Esophagus squamous epithelium (tissue), 5 donors: ENCODE results near the gene OSTM1. TPM values are rescaled to one million over a fixed set of nuclear protein-coding genes. Genes with fewer than 3 reads are reported as not detected.
"Not testable (repeated sequence)": the region's sequence is repeated elsewhere in the genome, so short reads cannot be mapped to it uniquely, and the experiment has no call there.

Experiments
- DNase-seq: peaks from one replicate; lab custom pipeline; 2025; lab: John Stamatoyannopoulos, UW
- H3K27ac ChIP-seq, 4 donors: fragments of 200-600 bp; sonication (generic); one replicate each; pipeline ENCODE4 v1.5.1; 2016 to 2019; ENCODE audit warnings: mild to moderate bottlenecking in 1 of 4
- H3K27me3 ChIP-seq, 4 donors: fragments of 200-600 bp; sonication (generic); 1 replicate in 3 of 4; 2 replicates in 1 of 4; pipeline versions ENCODE4 v1.5.1 to v1.6.0; 2017 to 2021; ENCODE audit warnings: antibody characterized with exemption in 1 of 4
- H3K36me3 ChIP-seq, 3 donors: fragments of 200-600 bp; sonication (generic); one replicate each; pipeline ENCODE4 v1.5.1; 2016 to 2019
- H3K4me1 ChIP-seq, 3 donors: fragments of 200-600 bp; sonication (generic); one replicate each; pipeline ENCODE4 v1.5.1; 2017 to 2019
- H3K4me3 ChIP-seq, 4 donors: fragments of 200-600 bp; sonication (generic); 1 replicate in 3 of 4; 2 replicates in 1 of 4; pipeline ENCODE4 v1.5.1; 2016 to 2019; ENCODE audit warnings: mild to moderate bottlenecking in 2 of 4, moderate library complexity in 1 of 4
- H3K9me3 ChIP-seq, 3 donors: fragments of 200-600 bp; sonication (generic); one replicate each; pipeline ENCODE4 v1.5.1; 2016 to 2019
- CTCF ChIP-seq, 6 experiments: fragments of 450-650 bp in 4 of 6; fragments of 200-600 bp in 2 of 6; sonication (generic) in 2 of 6; IDR thresholded peaks; one replicate each; pipeline ENCODE4 v1.5.1; 2016 to 2019; ENCODE audit warnings: antibody characterized with exemption in 6 of 6, mild to moderate bottlenecking in 4 of 6, moderate library complexity in 4 of 6
- POLR2A ChIP-seq, 4 donors: fragments of 450-650 bp; IDR thresholded peaks; one replicate each; pipeline ENCODE4 v1.6.1; 2017; ENCODE audit warnings: antibody characterized with exemption in 4 of 4, mild to moderate bottlenecking in 4 of 4, moderate library complexity in 3 of 4
- WGBS, 2 donors: methylation state at CpG; one replicate each; pipeline ENCODE4 v1.1.5; 2018; 5-methylcytosine and 5-hydroxymethylcytosine counted together
- intact Hi-C: fragments of 100-400 bp; cut with DNase I; formaldehyde crosslinking; loops from one replicate; pipeline ENCODE4 v1.15.0; 2022
- total RNA-seq, 4 donors: library from RNA; depleted of rRNA; stranded (reverse); fragments of >200 nt; gene quantifications; one replicate each; pipeline ENCODE4 v1.1.0, GENCODE V29; 2016
- donor health status: DM: yes; HTN: yes; CAD: no.

The OSTM1 gene
- total RNA-seq, 4 donors from 2014 or later: 12.6 to 27.1 (median 14.7) TPM

- TF ChIP-seq POLR2A (IDR thresholded peaks at IDR 0.05): no peak
- TF ChIP-seq CTCF (IDR thresholded peaks at IDR 0.05): no peak
- intact Hi-C loops: no loop called here
- Histone ChIP-seq H3K4me3 (no peak overlapping the region), H3K36me3 (peaks cover 0 to 9% (median 0%) of the 10 kb centered on the region in 3 donors), H3K4me1 (no peaks in the 10 kb centered on the region), H3K27ac (no peak overlapping the region), H3K27me3 (no peaks in the 10 kb centered on the region), H3K9me3 (no peaks in the 10 kb centered on the region)
- 75 to 78% methylated on average over 6 of the region's 6 CpGs for WGBS, 2 donors
- DNase-seq: no peak
Observed at GRCh38 chr6:108029226-108029921, 45.2 kb downstream of the OSTM1 start.

- no peak for DNase-seq
- Histone ChIP-seq H3K9me3 (no peaks in the 10 kb centered on the region), H3K27ac (no peak overlapping the region), H3K27me3 (no peaks in the 10 kb centered on the region), H3K36me3 (no peaks in the 10 kb centered on the region), H3K4me3 (no peak overlapping the region), H3K4me1 (no peaks in the 10 kb centered on the region)
- WGBS, 2 donors: 35 to 80% methylated on average over 1 to 3 of the region's 3 CpGs
- intact Hi-C loops: no loop called here
- TF ChIP-seq POLR2A (IDR thresholded peaks at IDR 0.05) (no peak), CTCF (IDR thresholded peaks at IDR 0.05) (no peak)
Observed at GRCh38 chr6:108027594-108027993, 46.9 kb downstream of the OSTM1 start.

- intact Hi-C loops: no loop called here
- H3K27ac ChIP-seq: no peak overlapping the region
- TF ChIP-seq CTCF (IDR thresholded peaks at IDR 0.05) (no peak), POLR2A (IDR thresholded peaks at IDR 0.05) (no peak)
- H3K9me3 ChIP-seq: no peaks in the 10 kb centered on the region
- H3K4me3 ChIP-seq: no peak overlapping the region
- DNase-seq: no peak
- no peaks in the 10 kb centered on the region for H3K27me3 ChIP-seq
- no peaks in the 10 kb centered on the region for H3K36me3 ChIP-seq
- no peaks in the 10 kb centered on the region for H3K4me1 ChIP-seq
- 36 to 54% methylated on average over 3 of the region's 3 CpGs for WGBS, 2 donors
Observed at GRCh38 chr6:108027056-108027455, 47.5 kb downstream of the OSTM1 start.

- no peaks in the 10 kb centered on the region for H3K9me3 ChIP-seq
- H3K36me3 ChIP-seq: no peaks in the 10 kb centered on the region
- no peaks in the 10 kb centered on the region for H3K4me1 ChIP-seq
- no peaks in the 10 kb centered on the region for H3K27me3 ChIP-seq
- WGBS, 2 donors: 88 to 92% methylated on average over 6 of the region's 6 CpGs
- no peak for TF ChIP-seq POLR2A (IDR thresholded peaks at IDR 0.05)
- no peak overlapping the region for H3K27ac ChIP-seq
- H3K4me3 ChIP-seq: no peak overlapping the region
- intact Hi-C loops: no loop called here
- no peak for DNase-seq
Observed at GRCh38 chr6:108024427-108025073, 50.0 kb downstream of the OSTM1 start.

GRCh38 chr6:108020472-108021116, 53.9 kb downstream of the OSTM1 start:
- Histone ChIP-seq H3K9me3 (no peaks in the 10 kb centered on the region), H3K4me3 (no peak overlapping the region), H3K27me3 (no peaks in the 10 kb centered on the region), H3K27ac (no peak overlapping the region), H3K4me1 (no peaks in the 10 kb centered on the region), H3K36me3 (no peaks in the 10 kb centered on the region)
- DNase-seq: no peak
- intact Hi-C loops: no loop called here
- TF ChIP-seq POLR2A (IDR thresholded peaks at IDR 0.05) (no peak), CTCF (IDR thresholded peaks at IDR 0.05) (no peak)
- WGBS, 2 donors: 89 to 91% methylated on average over 5 to 6 of the region's 6 CpGs

- 90 to 94% methylated on average over 6 of the region's 6 CpGs for WGBS, 2 donors
- DNase-seq, intact Hi-C loops: not testable (repeated sequence)
Observed at GRCh38 chr6:108016283-108016682, 58.3 kb downstream of the OSTM1 start.

More at GRCh38 chr6:108016283-108016682, 58.3 kb downstream of the OSTM1 start:
- H3K4me3 ChIP-seq, H3K27ac ChIP-seq, H3K4me1 ChIP-seq, H3K27me3 ChIP-seq, H3K9me3 ChIP-seq, H3K36me3 ChIP-seq: not testable (repeated sequence)
